Astrocyte of the cerebellum (primary cell): Measurements from ENCODE around the gene CIP2A.

Source experiments
- DNase-seq: peaks from one replicate; pipeline ENCODE4 v3.0.0-alpha.2; 2011; ENCODE audit warnings: low read depth
- H3K4me3 ChIP-seq: 2 replicates; pipeline ENCODE4 v1.5.1; 2011; ENCODE audit warnings: mild to moderate bottlenecking, low read depth, low read length, moderate library complexity
- CTCF ChIP-seq: IDR thresholded peaks from 2 replicates; pipeline ENCODE4 v1.5.1; 2012; ENCODE audit warnings: low read length, low read depth, moderate library complexity, mild to moderate bottlenecking; ENCODE audit errors: missing control alignments
- in situ Hi-C: cut with HindIII; loops from 2 replicates; pipeline ENCODE4 v1.10.0; 2017; ENCODE audit warnings: low sequenced_read_pairs

The CIP2A gene

GRCh38 chr3:108538083-108538482 is 51.2 kb downstream of the CIP2A start:
- TF ChIP-seq CTCF: no peak
- no peak overlapping the region for H3K4me3 ChIP-seq
- in situ Hi-C loops: no loop called here
- no peak for DNase-seq

GRCh38 chr3:108528459-108529252 is 60.6 kb downstream of the CIP2A start:
- no peak overlapping the region for H3K4me3 ChIP-seq
- TF ChIP-seq CTCF: no peak
- DNase-seq: no peak
- in situ Hi-C loops: no loop called here

GRCh38 chr3:108527817-108528216 is 61.4 kb downstream of the CIP2A start:
- no peak for DNase-seq
- TF ChIP-seq CTCF: no peak
- in situ Hi-C loops: no loop called here
- no peak overlapping the region for H3K4me3 ChIP-seq

- no peak for DNase-seq
- in situ Hi-C loops: no loop called here
- TF ChIP-seq CTCF: no peak
- no peak overlapping the region for H3K4me3 ChIP-seq
Observed at GRCh38 chr3:108527109-108527508, 62.1 kb downstream of the CIP2A start.

- no peak for TF ChIP-seq CTCF
- in situ Hi-C loops: no loop called here
- H3K4me3 ChIP-seq: no peak overlapping the region
- DNase-seq: no peak
Observed at GRCh38 chr3:108525971-108526370, 63.3 kb downstream of the CIP2A start.

- no peak overlapping the region for H3K4me3 ChIP-seq
- in situ Hi-C loops: no loop called here
- TF ChIP-seq CTCF: no peak
- DNase-seq: no peak
Observed at GRCh38 chr3:108525256-108525655, 64.0 kb downstream of the CIP2A start.

- DNase-seq: no peak
- no peak for TF ChIP-seq CTCF
- no peak overlapping the region for H3K4me3 ChIP-seq
- in situ Hi-C loops: no loop called here
Observed at GRCh38 chr3:108524537-108524936, 64.7 kb downstream of the CIP2A start.
